Neural cell (in vitro differentiated cells): ENCODE results near the gene ACBD3.

ENCODE experiments used
- CTCF ChIP-seq: fragments of 450-650 bp; IDR thresholded peaks from 2 replicates; pipeline ENCODE4 v1.5.1; 2014; ENCODE audit warnings: antibody characterized with exemption, mild to moderate bottlenecking, moderate library complexity; ENCODE audit not compliant: poor library complexity, severe bottlenecking
- EP300 ChIP-seq: fragments of 450-650 bp; conservative IDR thresholded peaks from 2 replicates; pipeline ENCODE4 v1.6.1; 2014; ENCODE audit warnings: antibody characterized with exemption, mild to moderate bottlenecking, moderate library complexity; ENCODE audit not compliant: poor library complexity, severe bottlenecking
- EZH2 ChIP-seq: fragments of 200-600, 300-800 bp; shearing (Covaris generic), sonication (generic); IDR thresholded peaks from 2 replicates; pipeline ENCODE4 v1.6.1; 2014; ENCODE audit warnings: antibody characterized with exemption, low read length, borderline replicate concordance, mild to moderate bottlenecking; ENCODE audit not compliant: insufficient read depth, poor library complexity, severe bottlenecking
- MXI1 ChIP-seq: fragments of 450-650 bp; conservative IDR thresholded peaks from 2 replicates; pipeline ENCODE4 v1.6.1; 2014; ENCODE audit warnings: antibody characterized with exemption, mild to moderate bottlenecking; ENCODE audit not compliant: poor library complexity, severe bottlenecking
- POLR2AphosphoS5 ChIP-seq: IDR thresholded peaks from 2 replicates; pipeline ENCODE4 v1.6.1; 2012
- SMC3 ChIP-seq: fragments of 450-650 bp; conservative IDR thresholded peaks from 2 replicates; pipeline ENCODE4 v1.6.1; 2014; ENCODE audit warnings: antibody characterized with exemption, mild to moderate bottlenecking, moderate library complexity; ENCODE audit not compliant: poor library complexity
- TAF1 ChIP-seq: IDR thresholded peaks from 2 replicates; pipeline ENCODE4 v1.6.1; 2012; ENCODE audit warnings: low read depth

GRCh38 chr1:226121587-226122400 is 64.7 kb downstream of the ACBD3 start:
- TF ChIP-seq CTCF (peak; percentile 92), EZH2 (no peak), EP300 (no peak), POLR2AphosphoS5 (peak; percentile 48), SMC3 (peak; percentile 84), MXI1 (peak; percentile 11), TAF1 (no peak)
